SU-DHL-6 (cell line): Measurements from ENCODE around the gene PRRX2.

Experiments used
- CTCF ChIP-seq: fragments of 200-600 bp; sonication (generic); IDR thresholded peaks from one replicate; pipeline ENCODE4 v1.5.1; 2017; ENCODE audit warnings: antibody characterized with exemption, mild to moderate bottlenecking, low read length, moderate library complexity; ENCODE audit not compliant: insufficient read depth, poor library complexity, severe bottlenecking
- EZH2phosphoT487 ChIP-seq: fragments of 200-600 bp; sonication (generic), shearing (Covaris generic); conservative IDR thresholded peaks from 2 replicates; pipeline ENCODE4 v1.6.1; 2018; ENCODE audit warnings: mild to moderate bottlenecking, antibody characterized with exemption, low read length, moderate library complexity, mixed read lengths

DNA sequence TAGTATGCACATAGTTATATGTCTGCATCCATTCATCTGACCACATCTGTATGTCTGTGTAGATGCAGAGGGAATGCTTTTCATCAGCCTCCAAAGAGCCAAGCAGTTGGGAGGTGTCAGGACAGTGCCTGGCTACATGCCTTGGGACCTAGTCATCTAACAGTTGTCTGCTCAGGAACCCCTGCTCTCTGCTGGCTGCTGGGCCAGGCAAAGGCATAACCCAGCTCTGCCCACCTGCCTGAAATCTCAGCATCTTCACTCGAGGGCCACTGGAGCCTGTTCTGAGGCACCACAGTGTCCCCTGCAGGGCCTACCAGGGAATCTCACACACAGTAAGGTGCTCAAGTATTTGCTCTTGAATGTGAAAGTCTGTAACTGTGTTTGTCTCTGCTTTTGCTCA lies 48.3 kb upstream of the PRRX2 start:
- TF ChIP-seq CTCF: peak; percentile 14
- no peak for TF ChIP-seq EZH2phosphoT487
